Osteoblast (primary cell): ENCODE measurements around the gene SMAD3. TPM values are rescaled to one million over a fixed set of nuclear protein-coding genes. Genes with fewer than 3 reads are reported as not detected.
"Not testable (repeated sequence)": the region's sequence is repeated elsewhere in the genome, so short reads cannot be mapped to it uniquely, and the experiment has no call there.

Source experiments
- DNase-seq: peaks from one replicate; pipeline ENCODE4 v3.0.0; 2011; ENCODE audit warnings: low spot score, mixed read lengths; ENCODE audit not compliant: insufficient read length; ENCODE audit errors: missing footprints
- H2AFZ ChIP-seq: 2 replicates; pipeline ENCODE4 v1.6.0; 2011; ENCODE audit warnings: mild to moderate bottlenecking, low read length
- H3K27ac ChIP-seq: 2 replicates; pipeline ENCODE4 v1.5.1; 2011; ENCODE audit warnings: mild to moderate bottlenecking, low read depth, low read length, moderate library complexity
- H3K27me3 ChIP-seq: 2 replicates; pipeline ENCODE4 v1.6.0; 2012; ENCODE audit warnings: mild to moderate bottlenecking, control low read depth, inconsistent platforms, low read length, moderate library complexity; ENCODE audit not compliant: insufficient read depth
- H3K36me3 ChIP-seq: 2 replicates; pipeline ENCODE4 v1.5.1; 2011; ENCODE audit warnings: mild to moderate bottlenecking, low read length, control low read depth, moderate library complexity; ENCODE audit not compliant: insufficient read depth
- H3K4me1 ChIP-seq: 2 replicates; pipeline ENCODE4 v1.5.1; 2011; ENCODE audit warnings: mild to moderate bottlenecking, low read length, control low read depth, moderate library complexity; ENCODE audit not compliant: insufficient read depth
- H3K4me2 ChIP-seq: 2 replicates; pipeline ENCODE4 v1.6.0; 2011; ENCODE audit warnings: mild to moderate bottlenecking, low read length; ENCODE audit not compliant: insufficient read depth
- H3K4me3 ChIP-seq: fragments of 200-600 bp; sonication (generic); 3 replicates; pipeline ENCODE4 v1.5.1; 2012; ENCODE audit warnings: mild to moderate bottlenecking, low read length, inconsistent platforms; ENCODE audit not compliant: insufficient read depth
- H3K79me2 ChIP-seq: 2 replicates; pipeline ENCODE4 v1.6.0; 2012; ENCODE audit warnings: mild to moderate bottlenecking, low read length, control low read depth, inconsistent platforms; ENCODE audit not compliant: insufficient read depth
- H3K9me3 ChIP-seq: 2 replicates; pipeline ENCODE4 v1.5.1; 2011; ENCODE audit warnings: low read depth, low read length, control low read depth
- H4K20me1 ChIP-seq: 2 replicates; pipeline ENCODE4 v1.6.0; 2012; ENCODE audit warnings: mild to moderate bottlenecking, low read length, control low read depth; ENCODE audit not compliant: insufficient read depth
- total RNA-seq: library from RNA; depleted of rRNA; stranded (reverse); fragments of >200 nt; gene quantifications from 2 replicates; pipeline ENCODE4 v1.2.3, GENCODE V29; 2012
- TF ChIP-seq, protein P1 (sequence below): IDR thresholded peaks from 2 replicates; pipeline ENCODE4 v1.5.1; 2011; ENCODE audit warnings: mild to moderate bottlenecking, low read depth, low read length, moderate library complexity; ENCODE audit errors: extremely low read depth

The SMAD3 gene
- total RNA-seq, 1 donor, result 60.1 TPM

DNA sequence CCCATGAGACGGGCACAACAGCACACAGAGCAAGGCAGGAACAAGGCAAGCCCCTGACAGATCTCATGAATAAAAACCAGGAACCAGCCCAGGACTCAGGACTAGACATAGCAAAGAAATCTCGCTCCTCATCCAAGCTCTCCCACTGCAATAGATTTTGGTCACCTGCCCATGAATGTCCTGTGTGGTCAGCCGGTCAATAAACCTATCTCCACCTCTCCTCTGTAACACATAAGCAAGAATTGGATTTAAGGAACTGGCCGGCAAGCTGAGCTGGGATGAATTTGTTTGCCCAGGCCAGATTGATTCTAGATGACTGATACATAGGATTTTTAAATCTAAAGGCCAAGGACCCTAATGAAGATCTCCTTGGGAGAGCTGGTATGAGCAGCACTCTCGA lies 46.3 kb upstream of the SMAD3 start:
- TF ChIP-seq, protein P1, sequence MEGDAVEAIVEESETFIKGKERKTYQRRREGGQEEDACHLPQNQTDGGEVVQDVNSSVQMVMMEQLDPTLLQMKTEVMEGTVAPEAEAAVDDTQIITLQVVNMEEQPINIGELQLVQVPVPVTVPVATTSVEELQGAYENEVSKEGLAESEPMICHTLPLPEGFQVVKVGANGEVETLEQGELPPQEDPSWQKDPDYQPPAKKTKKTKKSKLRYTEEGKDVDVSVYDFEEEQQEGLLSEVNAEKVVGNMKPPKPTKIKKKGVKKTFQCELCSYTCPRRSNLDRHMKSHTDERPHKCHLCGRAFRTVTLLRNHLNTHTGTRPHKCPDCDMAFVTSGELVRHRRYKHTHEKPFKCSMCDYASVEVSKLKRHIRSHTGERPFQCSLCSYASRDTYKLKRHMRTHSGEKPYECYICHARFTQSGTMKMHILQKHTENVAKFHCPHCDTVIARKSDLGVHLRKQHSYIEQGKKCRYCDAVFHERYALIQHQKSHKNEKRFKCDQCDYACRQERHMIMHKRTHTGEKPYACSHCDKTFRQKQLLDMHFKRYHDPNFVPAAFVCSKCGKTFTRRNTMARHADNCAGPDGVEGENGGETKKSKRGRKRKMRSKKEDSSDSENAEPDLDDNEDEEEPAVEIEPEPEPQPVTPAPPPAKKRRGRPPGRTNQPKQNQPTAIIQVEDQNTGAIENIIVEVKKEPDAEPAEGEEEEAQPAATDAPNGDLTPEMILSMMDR, result no peak
- no peak overlapping the region for H3K27ac ChIP-seq
- no peak overlapping the region for H3K4me3 ChIP-seq
- no peaks in the 10 kb centered on the region for H4K20me1 ChIP-seq
- no peaks in the 10 kb centered on the region for H3K36me3 ChIP-seq
- peaks cover 9% of the 10 kb centered on the region for H3K4me1 ChIP-seq
- DNase-seq, result no peak
- H3K9me3 ChIP-seq, result no peaks in the 10 kb centered on the region
- no peaks in the 10 kb centered on the region for H3K79me2 ChIP-seq
- H2AFZ ChIP-seq, result no peak overlapping the region
- H3K27me3 ChIP-seq, result no peaks in the 10 kb centered on the region
- H3K4me2 ChIP-seq, result no peak overlapping the region

DNA sequence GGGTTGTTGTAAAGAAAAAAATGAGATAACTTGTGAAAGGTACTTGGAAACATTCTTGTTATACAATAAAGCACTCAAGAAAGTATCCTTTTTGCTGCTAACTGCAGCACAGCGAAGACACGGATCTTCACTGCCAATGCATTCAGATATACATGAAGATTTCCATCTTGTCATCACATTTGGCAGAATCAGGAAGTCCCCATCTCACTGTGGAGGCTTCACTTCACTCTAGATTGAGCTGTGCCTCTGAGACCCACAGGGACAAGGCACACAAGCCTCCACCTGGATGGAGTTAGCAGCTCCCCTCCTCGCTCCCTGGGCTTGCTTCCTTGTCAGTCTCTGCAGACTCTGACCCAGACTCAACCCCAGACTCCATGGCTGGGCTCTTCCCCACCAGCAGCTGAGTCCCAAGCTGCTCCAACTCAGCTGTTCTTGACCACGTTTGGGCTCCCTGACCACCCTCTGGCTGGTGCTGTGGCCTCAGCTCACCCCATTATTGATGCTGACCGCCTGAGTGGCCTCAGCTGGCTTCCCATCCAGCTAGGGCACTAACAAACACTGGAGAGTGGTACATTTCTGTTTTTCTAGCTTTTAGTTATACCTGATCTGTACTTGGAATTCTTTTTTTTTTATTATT lies 45.4 kb upstream of the SMAD3 start:
- Histone ChIP-seq H3K27me3 (no peaks in the 10 kb centered on the region), H3K79me2 (no peaks in the 10 kb centered on the region), H3K27ac (no peak overlapping the region), H3K4me3 (no peak overlapping the region), H2AFZ (no peak overlapping the region), H3K4me2 (no peak overlapping the region), H3K36me3 (no peaks in the 10 kb centered on the region), H3K9me3 (no peaks in the 10 kb centered on the region), H4K20me1 (no peaks in the 10 kb centered on the region), H3K4me1 (peaks cover 16% of the 10 kb centered on the region)
- DNase-seq, result no peak
- TF ChIP-seq, protein P1, result no peak

DNA sequence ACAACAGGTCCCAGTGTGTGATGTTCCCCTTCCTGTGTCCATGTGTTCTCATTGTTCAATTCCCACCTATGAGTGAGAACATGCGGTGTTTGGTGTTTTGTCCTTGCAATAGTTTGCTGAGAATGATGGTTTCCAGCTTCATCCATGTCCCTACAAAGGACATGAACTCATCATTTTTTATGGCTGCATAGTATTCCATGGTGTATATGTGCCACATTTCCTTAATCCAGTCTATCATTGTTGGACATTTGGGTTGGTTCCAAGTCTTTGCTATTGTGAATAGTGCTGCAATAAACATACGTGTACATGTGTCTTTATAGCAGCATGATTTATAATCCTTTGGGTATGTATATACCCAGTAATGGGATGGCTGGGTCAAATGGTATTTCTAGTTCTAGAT lies 44.7 kb upstream of the SMAD3 start:
- peaks cover 23% of the 10 kb centered on the region for H3K4me1 ChIP-seq
- not testable (repeated sequence) for H4K20me1 ChIP-seq, H2AFZ ChIP-seq, H3K79me2 ChIP-seq, DNase-seq, H3K4me3 ChIP-seq, H3K9me3 ChIP-seq, H3K4me2 ChIP-seq, H3K27me3 ChIP-seq, H3K27ac ChIP-seq, H3K36me3 ChIP-seq

DNA sequence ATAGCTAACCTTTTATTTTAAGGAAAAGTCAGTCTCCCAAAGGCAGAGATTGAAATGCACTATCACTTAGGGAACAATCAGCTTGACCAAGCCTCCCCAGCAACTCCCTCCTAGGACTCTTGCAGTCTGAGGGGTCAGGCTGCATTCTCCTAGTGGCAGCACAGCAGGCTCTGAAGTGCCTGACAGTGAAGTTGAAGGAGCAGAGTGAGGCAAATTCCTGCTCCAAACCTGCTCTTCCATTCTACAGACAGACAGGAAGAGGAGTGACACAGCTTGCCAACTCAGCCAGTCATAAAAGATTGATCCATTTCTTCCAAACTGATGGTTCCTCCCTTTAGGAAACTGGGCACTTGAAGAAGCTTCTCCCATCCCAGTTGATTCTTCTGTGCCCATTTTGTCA lies 43.9 kb upstream of the SMAD3 start:
- H3K4me3 ChIP-seq, result no peak overlapping the region
- H3K27me3 ChIP-seq, result no peaks in the 10 kb centered on the region
- no peaks in the 10 kb centered on the region for H3K36me3 ChIP-seq
- TF ChIP-seq, protein P1, result no peak
- no peaks in the 10 kb centered on the region for H3K79me2 ChIP-seq
- peaks cover 30% of the 10 kb centered on the region for H3K4me1 ChIP-seq
- peak overlapping the region; percentile 44 for H2AFZ ChIP-seq
- H3K27ac ChIP-seq, result no peak overlapping the region
- H4K20me1 ChIP-seq, result no peaks in the 10 kb centered on the region
- H3K4me2 ChIP-seq, result no peak overlapping the region
- DNase-seq, result no peak
- H3K9me3 ChIP-seq, result no peaks in the 10 kb centered on the region
